ENCODE results near the gene SRSF7.

DNA sequence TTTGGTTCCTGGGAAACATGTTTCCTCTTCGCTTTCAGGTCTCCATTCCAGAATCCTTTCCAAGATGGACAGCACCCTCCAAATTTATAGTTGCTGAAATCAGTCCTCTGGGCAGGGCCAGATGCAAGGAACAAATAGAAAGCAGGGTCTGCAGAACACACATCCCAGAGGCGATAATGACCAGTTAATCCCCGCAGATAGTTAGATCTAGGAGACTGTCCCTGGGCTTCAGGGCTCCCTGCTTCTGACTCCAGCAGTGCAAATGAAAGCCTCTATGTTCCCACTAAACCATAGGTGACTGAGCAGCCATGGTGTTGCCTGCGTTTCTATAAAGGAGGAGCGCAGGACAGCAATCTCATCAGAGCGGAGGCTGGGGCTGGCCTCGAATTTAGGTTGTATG is 38.7 kb downstream of the SRSF7 start:
- no peak for TF ChIP-seq POLR2A (IDR thresholded peaks at IDR 0.05)
- TF ChIP-seq, protein P1, sequence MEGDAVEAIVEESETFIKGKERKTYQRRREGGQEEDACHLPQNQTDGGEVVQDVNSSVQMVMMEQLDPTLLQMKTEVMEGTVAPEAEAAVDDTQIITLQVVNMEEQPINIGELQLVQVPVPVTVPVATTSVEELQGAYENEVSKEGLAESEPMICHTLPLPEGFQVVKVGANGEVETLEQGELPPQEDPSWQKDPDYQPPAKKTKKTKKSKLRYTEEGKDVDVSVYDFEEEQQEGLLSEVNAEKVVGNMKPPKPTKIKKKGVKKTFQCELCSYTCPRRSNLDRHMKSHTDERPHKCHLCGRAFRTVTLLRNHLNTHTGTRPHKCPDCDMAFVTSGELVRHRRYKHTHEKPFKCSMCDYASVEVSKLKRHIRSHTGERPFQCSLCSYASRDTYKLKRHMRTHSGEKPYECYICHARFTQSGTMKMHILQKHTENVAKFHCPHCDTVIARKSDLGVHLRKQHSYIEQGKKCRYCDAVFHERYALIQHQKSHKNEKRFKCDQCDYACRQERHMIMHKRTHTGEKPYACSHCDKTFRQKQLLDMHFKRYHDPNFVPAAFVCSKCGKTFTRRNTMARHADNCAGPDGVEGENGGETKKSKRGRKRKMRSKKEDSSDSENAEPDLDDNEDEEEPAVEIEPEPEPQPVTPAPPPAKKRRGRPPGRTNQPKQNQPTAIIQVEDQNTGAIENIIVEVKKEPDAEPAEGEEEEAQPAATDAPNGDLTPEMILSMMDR (IDR thresholded peaks at IDR 0.05), result no peak
